Stomach (tissue), 4 donors: ENCODE data around the gene CD3E.

Experiments
- POLR2A ChIP-seq, 4 donors: fragments of 450-650 bp; IDR thresholded peaks; one replicate each; pipeline ENCODE4 v1.6.1; 2016; ENCODE audit warnings: antibody characterized with exemption in 4 of 4, control low read depth in 2 of 4, mild to moderate bottlenecking in 1 of 4, moderate library complexity in 1 of 4
- TF ChIP-seq, protein P1 (sequence below), 7 experiments: fragments of 450-650 bp in 4 of 7; fragments of 200-600 bp in 3 of 7; sonication (generic) in 3 of 7; IDR thresholded peaks; one replicate each; pipeline ENCODE4 v1.5.1; 2016 to 2019; ENCODE audit warnings: antibody characterized with exemption in 7 of 7, control low read depth in 2 of 7, mild to moderate bottlenecking in 1 of 7

DNA sequence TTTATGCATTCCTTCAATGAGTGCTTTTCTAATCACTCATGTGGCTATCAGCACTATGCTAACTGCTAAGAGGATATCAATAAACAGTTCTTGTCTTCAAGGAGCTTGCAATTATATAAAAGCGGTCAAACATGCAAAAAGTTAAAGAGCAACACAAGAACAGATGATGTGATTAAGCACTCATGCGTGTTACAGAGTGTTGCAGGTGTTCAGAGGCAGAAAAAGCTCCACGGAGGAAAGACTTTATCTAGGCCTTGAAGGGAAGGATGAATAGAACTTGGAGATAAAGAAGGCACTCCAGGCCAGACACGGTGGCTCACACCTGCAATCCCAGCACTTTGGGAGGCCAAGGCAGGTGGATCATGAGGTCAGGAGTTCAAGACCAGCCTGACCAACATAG is 13.6 kb downstream of the CD3E start:
- TF ChIP-seq, protein P1, sequence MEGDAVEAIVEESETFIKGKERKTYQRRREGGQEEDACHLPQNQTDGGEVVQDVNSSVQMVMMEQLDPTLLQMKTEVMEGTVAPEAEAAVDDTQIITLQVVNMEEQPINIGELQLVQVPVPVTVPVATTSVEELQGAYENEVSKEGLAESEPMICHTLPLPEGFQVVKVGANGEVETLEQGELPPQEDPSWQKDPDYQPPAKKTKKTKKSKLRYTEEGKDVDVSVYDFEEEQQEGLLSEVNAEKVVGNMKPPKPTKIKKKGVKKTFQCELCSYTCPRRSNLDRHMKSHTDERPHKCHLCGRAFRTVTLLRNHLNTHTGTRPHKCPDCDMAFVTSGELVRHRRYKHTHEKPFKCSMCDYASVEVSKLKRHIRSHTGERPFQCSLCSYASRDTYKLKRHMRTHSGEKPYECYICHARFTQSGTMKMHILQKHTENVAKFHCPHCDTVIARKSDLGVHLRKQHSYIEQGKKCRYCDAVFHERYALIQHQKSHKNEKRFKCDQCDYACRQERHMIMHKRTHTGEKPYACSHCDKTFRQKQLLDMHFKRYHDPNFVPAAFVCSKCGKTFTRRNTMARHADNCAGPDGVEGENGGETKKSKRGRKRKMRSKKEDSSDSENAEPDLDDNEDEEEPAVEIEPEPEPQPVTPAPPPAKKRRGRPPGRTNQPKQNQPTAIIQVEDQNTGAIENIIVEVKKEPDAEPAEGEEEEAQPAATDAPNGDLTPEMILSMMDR (IDR thresholded peaks at IDR 0.05) = no peak
- TF ChIP-seq POLR2A (IDR thresholded peaks at IDR 0.05) = no peak
